WTC11 (cell line): ENCODE results near the gene CTH. TPM values are rescaled to one million over a fixed set of nuclear protein-coding genes. Genes with fewer than 3 reads are reported as not detected.

Experiments used
- ATAC-seq: fragments of 200-7000 bp; cut with Tn5 transposase; 2 replicates; pipeline ENCODE4 v1.10.0; 2021; ENCODE audit warnings: mild to moderate bottlenecking, moderate library complexity
- CTCF ChIA-PET: fragments of 300-600 bp; sonication (Branson Sonifier 250); formaldehyde crosslinking; loops from one replicate; lab custom pipeline; 2021; ENCODE audit warnings: antibody characterized with exemption; lab: Charles Lee
- POLR2A ChIA-PET: fragments of 350-600 bp; sonication (Branson Sonifier 250); formaldehyde crosslinking; loops from one replicate; lab custom pipeline; 2021; ENCODE audit warnings: antibody characterized with exemption; lab: Charles Lee
- DNase-seq: peaks from one replicate; pipeline ENCODE4 v3.0.0; 2021; ENCODE audit warnings: low spot score
- H3K27ac Mint-ChIP-seq: 2 replicates; pipeline ENCODE4 v1.8.0; 2021; ENCODE audit warnings: mixed read lengths
- H3K27me3 Mint-ChIP-seq: 2 replicates; pipeline ENCODE4 v1.8.0; 2021; ENCODE audit warnings: low read depth, mild to moderate bottlenecking, moderate library complexity, mixed read lengths
- H3K36me3 Mint-ChIP-seq: 2 replicates; pipeline ENCODE4 v1.8.0; 2021; ENCODE audit warnings: mixed read lengths
- H3K4me1 Mint-ChIP-seq: 2 replicates; pipeline ENCODE4 v1.8.0; 2022; ENCODE audit warnings: mixed read lengths
- H3K4me3 Mint-ChIP-seq: 2 replicates; pipeline ENCODE4 v1.8.0; 2021; ENCODE audit warnings: mild to moderate bottlenecking, moderate library complexity, mixed read lengths
- H3K9me3 Mint-ChIP-seq: 2 replicates; pipeline ENCODE4 v1.8.0; 2021; ENCODE audit warnings: mixed read lengths
- AR ChIP-seq: fragments of 250-450 bp; sonication (Bioruptor Pico); IDR thresholded peaks from 2 replicates; pipeline ENCODE4 v1.9.0; 2021; ENCODE audit warnings: mild to moderate bottlenecking
- CBFB ChIP-seq: sonication (generic); formaldehyde crosslinking; IDR thresholded peaks from 2 replicates; pipeline ENCODE4 v1.8.1; 2022; ENCODE audit warnings: mild to moderate bottlenecking, low read depth, missing genetic modification reagents
- CTCF ChIP-seq: fragments of 200-600 bp; IDR thresholded peaks from 2 replicates; pipeline ENCODE4 v1.8.0; 2022; ENCODE audit warnings: antibody characterized with exemption
- E2F1 ChIP-seq: sonication (generic); formaldehyde crosslinking; IDR thresholded peaks from 2 replicates; pipeline ENCODE4 v1.8.0; 2022; ENCODE audit warnings: mild to moderate bottlenecking, missing genetic modification reagents
- ESRRA ChIP-seq: sonication (generic); formaldehyde crosslinking; IDR thresholded peaks from 2 replicates; pipeline ENCODE4 v1.8.1; 2022; ENCODE audit warnings: mild to moderate bottlenecking, missing genetic modification reagents, borderline replicate concordance
- FOXP1 ChIP-seq: sonication (generic); formaldehyde crosslinking; IDR thresholded peaks from 2 replicates; pipeline ENCODE4 v1.8.0; 2022; ENCODE audit warnings: missing genetic modification reagents, mild to moderate bottlenecking, moderate library complexity, borderline replicate concordance
- GTF2I ChIP-seq: fragments of 250-450 bp; sonication (Bioruptor Pico); conservative IDR thresholded peaks from 2 replicates; pipeline ENCODE4 v1.4.0; 2021; ENCODE audit warnings: mild to moderate bottlenecking
- IRF2 ChIP-seq: sonication (generic); formaldehyde crosslinking; IDR thresholded peaks from 2 replicates; pipeline ENCODE4 v1.8.0; 2022; ENCODE audit warnings: low read depth, missing genetic modification reagents, borderline replicate concordance
- MLX ChIP-seq: sonication (generic); formaldehyde crosslinking; IDR thresholded peaks from 2 replicates; pipeline ENCODE4 v1.8.1; 2023; ENCODE audit warnings: mild to moderate bottlenecking, missing genetic modification reagents, moderate library complexity
- TCF7 ChIP-seq: sonication (generic); formaldehyde crosslinking; IDR thresholded peaks from 2 replicates; pipeline ENCODE4 v1.8.0; 2022; ENCODE audit warnings: mild to moderate bottlenecking, low read depth, missing genetic modification reagents, moderate library complexity
- TEAD4 ChIP-seq: sonication (generic); formaldehyde crosslinking; IDR thresholded peaks from 2 replicates; pipeline ENCODE4 v1.8.0; 2022; ENCODE audit warnings: mild to moderate bottlenecking, missing genetic modification reagents
- ZNF416 ChIP-seq: fragments of 250-450 bp; sonication (Bioruptor Pico); IDR thresholded peaks from 2 replicates; pipeline ENCODE4 v1.9.0; 2021; ENCODE audit warnings: mild to moderate bottlenecking, inconsistent platforms
- total RNA-seq: library from RNA; stranded (reverse); gene quantifications from 3 replicates; pipeline ENCODE4 v1.2.3, GENCODE V29; 2021
- TF ChIP-seq, protein P1 (sequence below): sonication (generic); formaldehyde crosslinking; IDR thresholded peaks from 2 replicates; pipeline ENCODE4 v1.8.1; 2023; ENCODE audit warnings: mild to moderate bottlenecking, missing genetic modification reagents
- TF ChIP-seq, protein P2 (sequence below): fragments of 250-450 bp; sonication (Bioruptor Pico); IDR thresholded peaks from 2 replicates; pipeline ENCODE4 v1.8.0; 2021; ENCODE audit warnings: mild to moderate bottlenecking

Gene CTH
- total RNA-seq, 1 experiment from 2014 or later: 27.8 TPM

DNA sequence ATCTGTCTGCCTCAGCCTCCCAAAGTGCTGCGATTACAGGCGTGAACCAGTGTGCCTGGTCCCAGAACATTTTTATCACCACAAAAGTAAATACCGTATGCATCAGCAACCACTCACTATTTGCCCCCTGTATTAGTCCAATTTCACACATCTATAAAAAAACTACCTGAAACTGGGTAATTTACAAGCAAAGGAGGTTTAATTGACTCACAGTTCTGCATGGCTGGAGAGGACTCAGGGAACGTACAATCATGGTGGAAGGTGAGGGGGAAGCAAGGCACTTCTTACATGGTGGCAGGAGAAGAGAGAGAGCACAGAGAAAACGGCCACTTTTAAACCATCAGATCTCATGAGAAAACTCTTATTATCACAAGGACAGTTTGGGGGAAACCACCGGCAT lies 25.6 kb upstream of the CTH start:
- TF ChIP-seq, protein P1, sequence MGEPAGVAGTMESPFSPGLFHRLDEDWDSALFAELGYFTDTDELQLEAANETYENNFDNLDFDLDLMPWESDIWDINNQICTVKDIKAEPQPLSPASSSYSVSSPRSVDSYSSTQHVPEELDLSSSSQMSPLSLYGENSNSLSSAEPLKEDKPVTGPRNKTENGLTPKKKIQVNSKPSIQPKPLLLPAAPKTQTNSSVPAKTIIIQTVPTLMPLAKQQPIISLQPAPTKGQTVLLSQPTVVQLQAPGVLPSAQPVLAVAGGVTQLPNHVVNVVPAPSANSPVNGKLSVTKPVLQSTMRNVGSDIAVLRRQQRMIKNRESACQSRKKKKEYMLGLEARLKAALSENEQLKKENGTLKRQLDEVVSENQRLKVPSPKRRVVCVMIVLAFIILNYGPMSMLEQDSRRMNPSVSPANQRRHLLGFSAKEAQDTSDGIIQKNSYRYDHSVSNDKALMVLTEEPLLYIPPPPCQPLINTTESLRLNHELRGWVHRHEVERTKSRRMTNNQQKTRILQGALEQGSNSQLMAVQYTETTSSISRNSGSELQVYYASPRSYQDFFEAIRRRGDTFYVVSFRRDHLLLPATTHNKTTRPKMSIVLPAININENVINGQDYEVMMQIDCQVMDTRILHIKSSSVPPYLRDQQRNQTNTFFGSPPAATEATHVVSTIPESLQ (CRISPR knock-in tag): no peak
- TF ChIP-seq AR (CRISPR knock-in tag): no peak
- TF ChIP-seq, protein P2, sequence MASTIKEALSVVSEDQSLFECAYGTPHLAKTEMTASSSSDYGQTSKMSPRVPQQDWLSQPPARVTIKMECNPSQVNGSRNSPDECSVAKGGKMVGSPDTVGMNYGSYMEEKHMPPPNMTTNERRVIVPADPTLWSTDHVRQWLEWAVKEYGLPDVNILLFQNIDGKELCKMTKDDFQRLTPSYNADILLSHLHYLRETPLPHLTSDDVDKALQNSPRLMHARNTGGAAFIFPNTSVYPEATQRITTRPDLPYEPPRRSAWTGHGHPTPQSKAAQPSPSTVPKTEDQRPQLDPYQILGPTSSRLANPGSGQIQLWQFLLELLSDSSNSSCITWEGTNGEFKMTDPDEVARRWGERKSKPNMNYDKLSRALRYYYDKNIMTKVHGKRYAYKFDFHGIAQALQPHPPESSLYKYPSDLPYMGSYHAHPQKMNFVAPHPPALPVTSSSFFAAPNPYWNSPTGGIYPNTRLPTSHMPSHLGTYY: no peak
- no peak for TF ChIP-seq GTF2I
- TF ChIP-seq TCF7 (CRISPR knock-in tag): no peak
- no peak for TF ChIP-seq TEAD4 (CRISPR knock-in tag)
- no peak for TF ChIP-seq CTCF
- no peak for TF ChIP-seq IRF2
- no peaks in the 10 kb centered on the region for H3K4me1 Mint-ChIP-seq
- no peak overlapping the region for H3K4me3 Mint-ChIP-seq
- H3K36me3 Mint-ChIP-seq: no peaks in the 10 kb centered on the region
- no peak overlapping the region for H3K27ac Mint-ChIP-seq
- no peak for ATAC-seq
- ChIA-PET POLR2A (no interaction called here), CTCF (no interaction called here)
- no peaks in the 10 kb centered on the region for H3K9me3 Mint-ChIP-seq
- H3K27me3 Mint-ChIP-seq: no peaks in the 10 kb centered on the region
- no peak for DNase-seq

GRCh38 chr1:70386121-70386520 lies 24.9 kb upstream of the CTH start:
- POLR2A ChIA-PET: no interaction called here
- H3K27me3 Mint-ChIP-seq: no peaks in the 10 kb centered on the region
- H3K4me1 Mint-ChIP-seq: no peaks in the 10 kb centered on the region
- no peaks in the 10 kb centered on the region for H3K36me3 Mint-ChIP-seq
- CTCF ChIA-PET: no interaction called here
- ATAC-seq: no peak
- no peak overlapping the region for H3K4me3 Mint-ChIP-seq
- no peak overlapping the region for H3K27ac Mint-ChIP-seq
- no peak for DNase-seq
- H3K9me3 Mint-ChIP-seq: no peaks in the 10 kb centered on the region
- TF ChIP-seq ESRRA (CRISPR knock-in tag) (no peak), CBFB (CRISPR knock-in tag) (no peak), ZNF416 (CRISPR knock-in tag) (no peak), E2F1 (CRISPR knock-in tag) (no peak), FOXP1 (CRISPR knock-in tag) (no peak), MLX (CRISPR knock-in tag) (no peak)
